Mucosa of gallbladder (tissue), 1 donor: ENCODE measurements around the gene EGLN2. TPM values are rescaled to one million over a fixed set of nuclear protein-coding genes. Genes with fewer than 3 reads are reported as not detected.
"Not testable (repeated sequence)": the region's sequence is repeated elsewhere in the genome, so short reads cannot be mapped to it uniquely, and the experiment has no call there.

Experiments used
- DNase-seq: peaks from one replicate; pipeline ENCODE4 v3.0.0-alpha.2; 2020; ENCODE audit warnings: low spot score
- total RNA-seq: library from RNA; stranded (reverse); gene quantifications from one replicate; pipeline ENCODE4 v1.2.1, GENCODE V29; 2021
- donor health status: DM: no; HTN: no; CAD: no.

The EGLN2 gene
- total RNA-seq, 1 donor from 2014 or later, result 114 TPM

- not testable (repeated sequence) for DNase-seq
These were observed 44.1 kb downstream of the EGLN2 start for GRCh38 chr19:40842997-40843652.

DNA sequence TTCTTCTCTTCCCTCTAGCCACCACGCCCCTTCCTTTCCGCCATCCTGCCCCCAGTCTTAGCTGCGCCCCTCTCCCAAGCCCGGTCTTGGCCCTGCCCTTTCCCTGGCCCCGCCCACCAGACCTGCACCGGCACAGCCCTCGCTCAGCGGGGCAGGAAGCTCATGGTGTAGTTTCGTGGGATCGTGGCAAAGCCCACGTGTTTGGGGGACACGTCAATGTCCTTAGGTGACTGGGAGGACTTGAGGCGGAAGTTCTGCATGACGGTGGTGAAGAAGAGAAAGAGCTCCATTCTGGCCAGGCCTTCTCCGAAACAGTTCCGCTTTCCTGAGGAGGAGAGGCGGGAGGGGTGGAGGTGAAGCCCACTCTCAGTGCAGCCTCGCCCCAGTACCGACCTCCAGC lies 44.7 kb downstream of the EGLN2 start:
- not testable (repeated sequence) for DNase-seq

DNA sequence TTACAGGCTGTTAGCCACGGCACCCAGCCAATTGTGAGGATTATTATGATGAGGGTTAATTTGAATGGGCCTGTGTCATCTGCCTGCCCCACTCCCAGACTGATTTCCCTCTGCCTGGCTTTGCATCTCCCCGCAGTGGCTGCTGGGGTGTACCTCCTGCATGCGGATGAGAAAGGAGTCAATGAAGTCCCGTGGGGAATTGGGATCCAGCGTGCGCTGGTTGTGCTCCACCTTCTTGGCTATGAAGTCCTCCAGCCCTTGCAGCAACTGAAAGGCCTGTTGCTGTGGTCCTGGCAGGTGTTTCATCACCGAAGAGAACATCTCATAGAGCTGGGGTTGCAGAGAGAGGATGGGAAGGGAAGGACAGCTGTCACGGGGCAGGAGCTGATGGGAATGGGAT lies 47.7 kb downstream of the EGLN2 start:
- not testable (repeated sequence) for DNase-seq

GRCh38 chr19:40850277-40850676 lies 51.3 kb downstream of the EGLN2 start, which contains the start of gene CYP2A6:
Gene CYP2A6 (minus strand): TSS chr19:40850447. CDS start chr19:40850426, 21 bp downstream.
- not testable (repeated sequence) for DNase-seq

DNA sequence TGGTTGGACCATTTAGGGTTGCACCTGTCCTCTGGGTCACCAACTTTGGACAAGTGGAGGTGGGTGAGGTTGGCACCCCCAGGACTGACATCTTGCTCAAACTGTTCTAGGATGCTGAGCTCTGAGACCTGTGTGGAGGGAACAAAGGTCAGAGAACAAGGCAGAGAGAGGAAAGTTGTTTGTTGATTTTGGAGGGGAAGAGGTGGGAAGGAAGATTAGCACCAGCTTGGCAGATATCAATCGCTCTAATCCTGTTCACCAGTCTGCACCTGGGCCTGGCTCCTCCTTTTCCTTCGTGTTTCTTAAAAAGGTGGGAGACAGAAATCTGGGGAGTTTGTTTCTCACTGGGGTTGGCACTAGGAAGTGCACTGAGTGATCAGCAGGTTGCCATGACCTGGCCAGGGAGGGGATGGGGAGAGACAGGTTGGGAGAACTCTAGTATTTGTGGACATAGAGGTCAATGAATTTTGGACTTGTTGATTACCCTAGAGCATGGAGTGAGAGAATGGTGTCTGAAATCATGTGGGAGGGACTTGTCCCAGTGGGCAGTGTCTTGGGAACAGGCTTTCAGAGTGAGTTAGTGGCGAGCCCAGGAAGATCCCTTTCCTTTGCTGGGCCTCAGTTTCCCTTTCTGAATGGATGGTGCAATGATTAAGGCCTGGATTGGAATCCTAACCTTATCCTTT lies 53.6 kb downstream of the EGLN2 start:
- DNase-seq, result not testable (repeated sequence)

Other genes starting within 250 kb of the EGLN2 start
- 80.9 TPM for gene SHKBP1, start 222.3 kb upstream of the EGLN2 start, total RNA-seq
- gene LTBP4, start 197.8 kb upstream of the EGLN2 start, total RNA-seq, result 225 TPM
- 52.9 TPM for gene NUMBL, start 108.5 kb upstream of the EGLN2 start, total RNA-seq
- 76.4 TPM for gene COQ8B, start 82.3 kb upstream of the EGLN2 start, total RNA-seq
- gene ITPKC, start 82.1 kb upstream of the EGLN2 start, total RNA-seq, result 21.4 TPM
- 11.6 TPM for gene ACTMAP, start 48.7 kb upstream of the EGLN2 start, total RNA-seq
- gene SNRPA, start 48.0 kb upstream of the EGLN2 start, total RNA-seq, result 58.1 TPM
- 4.5 TPM for gene MIA, start 23.7 kb upstream of the EGLN2 start, total RNA-seq
- 54.4 TPM for gene RAB4B, start 20.9 kb upstream of the EGLN2 start, total RNA-seq
- 1.9 TPM for gene CYP2A6, start 51.3 kb downstream of the EGLN2 start, total RNA-seq
- gene CYP2A7, start 83.0 kb downstream of the EGLN2 start, total RNA-seq, result 0.72 TPM
- 16.4 TPM for gene CYP2B6, start 192.1 kb downstream of the EGLN2 start, total RNA-seq